B cell (primary cell): ENCODE results near the gene RAC2.

Source experiments
- CTCF ChIP-seq: fragments of 200-600 bp; IDR thresholded peaks from one replicate; pipeline ENCODE4 v1.8.0; 2022; ENCODE audit warnings: antibody characterized with exemption, mild to moderate bottlenecking
- EZH2 ChIP-seq: IDR thresholded peaks from 2 replicates; pipeline ENCODE4 v1.6.1; 2012; ENCODE audit warnings: borderline replicate concordance, low read depth, mild to moderate bottlenecking, moderate library complexity, low read length; ENCODE audit not compliant: insufficient read depth, poor library complexity, severe bottlenecking

GRCh38 chr22:37240240-37240940 is 3.7 kb downstream of the RAC2 start:
- no peak for TF ChIP-seq CTCF
- no peak for TF ChIP-seq EZH2
